ENCODE data around the gene SLC26A1.

The SLC26A1 gene

DNA sequence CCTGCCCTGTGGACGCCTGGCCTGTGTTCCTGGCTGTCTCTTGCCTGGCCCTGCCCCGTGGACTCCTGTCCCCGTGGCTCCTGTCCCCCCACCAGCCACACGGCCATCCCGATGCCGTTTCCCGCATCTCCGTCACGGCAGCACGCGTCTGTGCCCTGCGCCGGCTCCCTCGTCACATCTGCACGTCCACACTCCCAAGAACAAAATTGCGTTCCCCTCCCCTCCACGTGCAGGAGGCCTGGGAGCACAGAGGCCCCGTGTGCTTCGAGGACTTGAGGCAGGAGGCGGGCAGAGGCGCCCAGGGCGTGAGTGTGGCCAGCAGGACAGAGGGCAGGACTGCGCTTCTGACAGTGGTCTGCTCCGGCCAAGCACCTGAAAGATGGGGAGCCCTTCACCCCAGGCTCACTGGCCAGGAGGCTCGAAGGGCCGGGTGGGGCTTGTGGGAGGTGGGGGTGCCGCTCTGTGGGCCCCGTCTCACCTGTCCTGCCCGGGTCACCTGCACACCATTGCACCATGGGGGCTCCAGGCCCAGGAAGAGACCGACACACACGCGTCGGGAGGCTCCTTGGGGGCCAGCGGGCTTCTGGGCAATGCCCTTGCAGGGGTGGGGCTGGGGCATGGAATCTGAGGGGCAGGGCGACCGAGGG lies 35.5 kb upstream of the SLC26A1 start:
- DNase-seq (ENCODE audit: low read depth) = no peak
- H3K4me3 ChIP-seq (ENCODE audit: low read depth, low read length) = no peak overlapping the region
- TF ChIP-seq, protein P1, sequence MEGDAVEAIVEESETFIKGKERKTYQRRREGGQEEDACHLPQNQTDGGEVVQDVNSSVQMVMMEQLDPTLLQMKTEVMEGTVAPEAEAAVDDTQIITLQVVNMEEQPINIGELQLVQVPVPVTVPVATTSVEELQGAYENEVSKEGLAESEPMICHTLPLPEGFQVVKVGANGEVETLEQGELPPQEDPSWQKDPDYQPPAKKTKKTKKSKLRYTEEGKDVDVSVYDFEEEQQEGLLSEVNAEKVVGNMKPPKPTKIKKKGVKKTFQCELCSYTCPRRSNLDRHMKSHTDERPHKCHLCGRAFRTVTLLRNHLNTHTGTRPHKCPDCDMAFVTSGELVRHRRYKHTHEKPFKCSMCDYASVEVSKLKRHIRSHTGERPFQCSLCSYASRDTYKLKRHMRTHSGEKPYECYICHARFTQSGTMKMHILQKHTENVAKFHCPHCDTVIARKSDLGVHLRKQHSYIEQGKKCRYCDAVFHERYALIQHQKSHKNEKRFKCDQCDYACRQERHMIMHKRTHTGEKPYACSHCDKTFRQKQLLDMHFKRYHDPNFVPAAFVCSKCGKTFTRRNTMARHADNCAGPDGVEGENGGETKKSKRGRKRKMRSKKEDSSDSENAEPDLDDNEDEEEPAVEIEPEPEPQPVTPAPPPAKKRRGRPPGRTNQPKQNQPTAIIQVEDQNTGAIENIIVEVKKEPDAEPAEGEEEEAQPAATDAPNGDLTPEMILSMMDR (conservative IDR thresholded peaks at IDR 0.05; ENCODE audit: low read depth, low read length) = no peak

DNA sequence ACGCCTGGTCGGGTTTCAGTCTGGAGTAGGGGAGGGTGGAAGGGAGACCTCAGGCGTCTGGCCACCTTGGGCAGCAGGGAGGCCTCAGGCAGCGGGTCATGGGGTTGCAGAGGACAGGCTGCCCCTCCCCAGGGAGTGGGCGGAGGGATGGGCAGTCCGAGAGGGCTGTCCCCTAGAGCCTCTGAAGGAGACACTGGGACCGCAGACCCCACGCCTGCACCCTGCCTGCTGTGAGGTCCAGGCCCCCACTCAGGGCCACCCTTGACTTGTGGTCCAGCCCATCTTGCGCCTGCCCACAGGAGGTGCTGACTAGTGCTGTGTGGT lies 34.7 kb upstream of the SLC26A1 start:
- no peak for DNase-seq (ENCODE audit: low read depth)
- TF ChIP-seq, protein P1 (conservative IDR thresholded peaks at IDR 0.05; ENCODE audit: low read depth, low read length) = no peak
- H3K4me3 ChIP-seq (ENCODE audit: low read depth, low read length) = no peak overlapping the region

DNA sequence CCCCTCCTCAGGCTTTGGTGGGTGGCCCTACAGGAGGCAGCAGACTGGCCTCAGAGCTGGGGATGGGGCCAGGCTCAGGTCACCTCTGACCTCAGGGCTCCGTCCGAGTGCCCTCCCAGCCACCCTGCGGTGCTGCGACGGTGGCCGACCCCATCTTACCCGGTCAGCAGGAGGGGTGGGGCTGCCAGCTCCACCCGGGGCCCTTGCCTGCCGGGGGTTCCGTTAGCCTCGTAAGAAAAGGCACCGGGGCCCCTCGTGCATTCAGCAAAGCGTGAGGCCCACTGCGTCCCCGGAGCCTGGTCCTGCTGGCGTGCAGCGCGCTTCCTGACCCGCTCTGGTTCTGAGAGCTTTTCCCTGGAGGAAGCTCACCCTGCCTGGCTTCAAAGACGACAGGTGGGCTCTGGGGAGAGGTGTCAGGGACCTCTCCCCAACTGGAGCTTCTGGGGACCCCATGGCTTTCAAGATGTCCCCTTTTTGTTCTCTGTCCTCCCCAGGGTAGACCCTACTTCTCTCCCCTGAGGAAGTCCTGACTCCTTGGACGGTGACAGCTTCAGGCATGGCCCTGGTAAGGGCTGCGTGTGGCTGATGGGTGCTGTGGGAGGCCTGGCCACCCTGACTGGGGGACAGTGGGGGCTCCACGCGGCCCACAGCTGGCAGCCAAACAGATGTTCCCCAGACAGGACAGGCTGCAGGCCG lies 34.2 kb upstream of the SLC26A1 start:
- no peak overlapping the region for H3K4me3 ChIP-seq (ENCODE audit: low read depth, low read length)
- no peak for DNase-seq (ENCODE audit: low read depth)
- TF ChIP-seq, protein P1 (conservative IDR thresholded peaks at IDR 0.05; ENCODE audit: low read depth, low read length) = no peak

DNA sequence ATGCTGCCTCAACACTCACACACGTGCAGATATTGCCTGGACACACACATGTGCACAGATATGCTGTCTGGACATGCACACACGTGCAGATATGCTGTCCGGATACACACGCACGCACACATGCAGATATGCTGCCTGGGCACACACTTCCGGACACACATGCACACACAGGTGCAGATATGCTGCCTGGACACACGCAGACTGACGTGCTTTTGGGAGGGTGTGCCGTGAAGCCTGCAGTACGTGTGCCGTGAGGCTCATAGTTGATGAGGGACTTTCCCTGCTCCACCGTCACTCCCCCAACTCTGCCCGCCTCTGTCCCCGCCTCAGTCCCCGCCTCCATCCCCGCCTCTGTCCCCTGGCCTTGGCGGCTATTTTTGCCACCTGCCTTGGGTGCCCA lies 32.9 kb upstream of the SLC26A1 start:
- DNase-seq (ENCODE audit: low read depth) = peak; percentile 25
- H3K4me3 ChIP-seq (ENCODE audit: low read depth, low read length) = no peak overlapping the region
- TF ChIP-seq, protein P1 (conservative IDR thresholded peaks at IDR 0.05; ENCODE audit: low read depth, low read length) = no peak

DNA sequence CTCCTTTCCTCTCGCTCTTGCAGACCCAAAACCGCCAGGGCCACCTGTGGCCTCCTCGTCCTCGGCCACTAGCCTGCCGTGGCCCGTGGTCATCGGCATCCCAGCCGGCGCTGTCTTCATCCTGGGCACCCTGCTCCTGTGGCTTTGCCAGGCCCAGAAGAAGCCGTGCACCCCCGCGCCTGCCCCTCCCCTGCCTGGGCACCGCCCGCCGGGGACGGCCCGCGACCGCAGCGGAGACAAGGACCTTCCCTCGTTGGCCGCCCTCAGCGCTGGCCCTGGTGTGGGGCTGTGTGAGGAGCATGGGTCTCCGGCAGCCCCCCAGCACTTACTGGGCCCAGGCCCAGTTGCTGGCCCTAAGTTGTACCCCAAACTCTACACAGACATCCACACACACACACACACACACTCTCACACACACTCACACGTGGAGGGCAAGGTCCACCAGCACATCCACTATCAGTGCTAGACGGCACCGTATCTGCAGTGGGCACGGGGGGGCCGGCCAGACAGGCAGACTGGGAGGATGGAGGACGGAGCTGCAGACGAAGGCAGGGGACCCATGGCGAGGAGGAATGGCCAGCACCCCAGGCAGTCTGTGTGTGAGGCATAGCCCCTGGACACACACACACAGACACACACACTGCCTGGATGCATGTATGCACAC lies 31.8 kb upstream of the SLC26A1 start:
- DNase-seq (ENCODE audit: low read depth) = no peak
- TF ChIP-seq, protein P1 (conservative IDR thresholded peaks at IDR 0.05; ENCODE audit: low read depth, low read length) = no peak
- no peak overlapping the region for H3K4me3 ChIP-seq (ENCODE audit: low read depth, low read length)

DNA sequence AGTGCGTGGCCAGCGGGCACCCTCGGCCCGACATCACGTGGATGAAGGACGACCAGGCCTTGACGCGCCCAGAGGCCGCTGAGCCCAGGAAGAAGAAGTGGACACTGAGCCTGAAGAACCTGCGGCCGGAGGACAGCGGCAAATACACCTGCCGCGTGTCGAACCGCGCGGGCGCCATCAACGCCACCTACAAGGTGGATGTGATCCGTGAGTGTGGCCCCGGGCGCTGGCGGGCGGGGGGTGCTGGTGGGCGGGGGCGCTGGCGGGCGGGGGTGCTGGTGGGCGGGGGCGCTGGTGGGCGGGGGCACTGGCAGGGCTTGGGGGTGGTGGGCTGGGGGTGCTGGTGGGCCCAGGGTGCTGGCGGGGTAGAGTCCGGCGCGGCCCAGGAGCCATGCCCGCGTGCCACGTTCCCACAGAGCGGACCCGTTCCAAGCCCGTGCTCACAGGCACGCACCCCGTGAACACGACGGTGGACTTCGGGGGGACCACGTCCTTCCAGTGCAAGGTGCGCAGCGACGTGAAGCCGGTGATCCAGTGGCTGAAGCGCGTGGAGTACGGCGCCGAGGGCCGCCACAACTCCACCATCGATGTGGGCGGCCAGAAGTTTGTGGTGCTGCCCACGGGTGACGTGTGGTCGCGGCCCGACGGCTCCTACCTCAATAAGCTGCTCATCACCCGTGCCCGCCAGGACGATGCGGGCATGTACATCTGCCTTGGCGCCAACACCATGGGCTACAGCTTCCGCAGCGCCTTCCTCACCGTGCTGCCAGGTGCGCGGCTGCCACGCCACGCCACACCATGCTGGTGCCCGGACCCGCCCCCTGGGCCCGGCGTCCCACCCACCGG lies 30.9 kb upstream of the SLC26A1 start:
- no peak overlapping the region for H3K4me3 ChIP-seq (ENCODE audit: low read depth, low read length)
- TF ChIP-seq, protein P1 (conservative IDR thresholded peaks at IDR 0.05; ENCODE audit: low read depth, low read length) = no peak
- no peak for DNase-seq (ENCODE audit: low read depth)
